ENCODE results near the gene GARIN3.
A peak's percentile ranks its signal among the peaks of the same experiment; 100 is the strongest.
"Not testable (repeated sequence)": the region's sequence is repeated elsewhere in the genome, so short reads cannot be mapped to it uniquely, and the experiment has no call there.

Gene GARIN3

GRCh38 chr5:157185122-157185521, 19.1 kb upstream of the GARIN3 start:
- not testable (repeated sequence) for DNase-seq (ENCODE audit: low spot score)

- DNase-seq (ENCODE audit: low spot score): no peak
These were observed 18.1 kb upstream of the GARIN3 start for GRCh38 chr5:157184117-157184670.

GRCh38 chr5:157182143-157182757, 16.2 kb upstream of the GARIN3 start:
- no peak for DNase-seq (ENCODE audit: low spot score)

- no peak for DNase-seq (ENCODE audit: low spot score)
These were observed 14.6 kb upstream of the GARIN3 start, which contains the start of gene ITK for GRCh38 chr5:157180374-157181264. ITK (plus strand) TSS chr5:157180840; CDS start chr5:157180978, 138 bp downstream.

- no peak for DNase-seq (ENCODE audit: low spot score)
These were observed 12.9 kb upstream of the GARIN3 start for GRCh38 chr5:157178966-157179365.

- no peak for DNase-seq (ENCODE audit: low spot score)
These were observed 11.9 kb upstream of the GARIN3 start for GRCh38 chr5:157177953-157178352.

- DNase-seq (ENCODE audit: low spot score): no peak
These were observed 9.1 kb upstream of the GARIN3 start for GRCh38 chr5:157175071-157175612.

GRCh38 chr5:157172403-157172802, 6.3 kb upstream of the GARIN3 start:
- DNase-seq (ENCODE audit: low spot score): no peak

GRCh38 chr5:157168286-157168685, 2.2 kb upstream of the GARIN3 start:
- no peak for DNase-seq (ENCODE audit: low spot score)

- DNase-seq (ENCODE audit: low spot score): peak; percentile 85
These were observed 1.2 kb upstream of the GARIN3 start for GRCh38 chr5:157167214-157167621.

GRCh38 chr5:157165668-157166067, 396 bp downstream of the GARIN3 start:
- DNase-seq (ENCODE audit: low spot score): no peak

GRCh38 chr5:157165261-157165660, 803 bp downstream of the GARIN3 start:
- DNase-seq (ENCODE audit: low spot score): no peak

- no peak for DNase-seq (ENCODE audit: low spot score)
These were observed 1.5 kb downstream of the GARIN3 start for GRCh38 chr5:157164521-157164920.

- no peak for DNase-seq (ENCODE audit: low spot score)
These were observed 3.0 kb downstream of the GARIN3 start for GRCh38 chr5:157162919-157163510.

GRCh38 chr5:157161996-157162395, 4.1 kb downstream of the GARIN3 start:
- DNase-seq (ENCODE audit: low spot score): no peak

GRCh38 chr5:157160001-157160400, 6.1 kb downstream of the GARIN3 start:
- no peak for DNase-seq (ENCODE audit: low spot score)

GRCh38 chr5:157159209-157159751, 6.8 kb downstream of the GARIN3 start:
- no peak for DNase-seq (ENCODE audit: low spot score)

- DNase-seq (ENCODE audit: low spot score): no peak
These were observed 8.7 kb downstream of the GARIN3 start for GRCh38 chr5:157157293-157157891.

- DNase-seq (ENCODE audit: low spot score): no peak
These were observed 10.8 kb downstream of the GARIN3 start for GRCh38 chr5:157155297-157155696.

- no peak for DNase-seq (ENCODE audit: low spot score)
These were observed 15.1 kb downstream of the GARIN3 start for GRCh38 chr5:157150995-157151394.

Measured in AG08395 (cell line).